Stimulated activated CD8-positive, alpha-beta memory T cell treated with anti-CD3 and anti-CD28 coated beads, Interleukin-4, amount 100 ng/mL, for 1 hour (primary cell): ENCODE measurements around the gene PET100.

Source experiments
- DNase-seq, 2 donors: peaks; one replicate each; pipeline ENCODE4 v3.0.0-alpha.2; 2020; ENCODE audit warnings: low read depth in 2 of 2, low spot score in 1 of 2

Gene PET100

DNA sequence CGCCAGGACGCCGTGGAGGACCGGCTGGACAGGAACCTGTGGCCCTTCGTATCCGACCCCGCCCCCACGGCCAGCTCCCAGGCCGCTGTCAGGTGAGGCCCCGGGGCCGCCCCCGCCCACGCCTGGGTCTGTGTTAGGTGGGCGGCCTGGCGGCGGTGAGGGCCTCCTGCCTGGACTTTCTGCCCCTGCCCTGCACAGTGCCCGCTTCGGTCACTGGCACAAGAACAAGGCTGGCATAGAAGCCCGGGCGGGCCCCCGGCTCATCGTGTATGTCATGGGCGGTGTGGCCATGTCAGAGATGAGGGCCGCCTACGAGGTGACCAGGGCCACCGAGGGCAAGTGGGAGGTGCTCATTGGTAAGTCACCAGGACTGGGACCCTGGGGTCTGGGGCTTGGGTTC lies 17.6 kb downstream of the PET100 start:
- no peak for DNase-seq

DNA sequence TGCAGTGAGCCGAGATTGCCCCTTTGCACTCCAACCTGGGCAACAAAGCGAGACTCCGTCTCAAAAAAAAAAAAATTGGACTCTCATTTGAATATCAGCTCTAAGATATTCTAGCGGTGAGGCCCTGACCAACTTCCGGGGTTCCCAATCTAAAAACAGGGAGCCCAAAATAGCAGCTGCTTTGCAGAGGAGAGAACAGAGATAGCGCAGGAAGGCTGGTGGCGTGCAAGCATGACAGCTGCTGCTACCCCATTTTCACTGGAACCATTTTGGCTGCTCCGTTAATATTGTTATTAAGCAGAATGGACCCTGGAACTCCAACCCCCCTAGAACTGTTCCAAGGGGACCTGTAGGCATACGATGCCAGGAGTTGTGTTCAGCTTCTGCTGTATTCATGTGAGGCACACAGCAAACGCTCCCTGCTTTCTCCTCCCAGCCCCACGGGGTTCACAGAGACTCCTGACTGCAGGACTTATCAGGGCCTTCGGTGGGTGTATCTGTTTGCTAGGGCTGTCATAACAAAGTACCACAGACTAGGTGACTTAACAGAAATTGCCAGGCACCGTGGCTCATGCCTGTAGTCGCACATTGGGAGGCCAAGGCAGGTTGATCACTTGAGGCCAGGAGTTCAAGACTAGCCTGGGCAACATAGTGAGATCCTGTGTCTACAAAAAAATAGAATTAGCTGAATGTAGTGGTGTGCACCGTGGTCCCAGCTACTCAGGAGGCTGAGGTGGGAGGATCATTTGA lies 18.8 kb downstream of the PET100 start:
- DNase-seq, result no peak

DNA sequence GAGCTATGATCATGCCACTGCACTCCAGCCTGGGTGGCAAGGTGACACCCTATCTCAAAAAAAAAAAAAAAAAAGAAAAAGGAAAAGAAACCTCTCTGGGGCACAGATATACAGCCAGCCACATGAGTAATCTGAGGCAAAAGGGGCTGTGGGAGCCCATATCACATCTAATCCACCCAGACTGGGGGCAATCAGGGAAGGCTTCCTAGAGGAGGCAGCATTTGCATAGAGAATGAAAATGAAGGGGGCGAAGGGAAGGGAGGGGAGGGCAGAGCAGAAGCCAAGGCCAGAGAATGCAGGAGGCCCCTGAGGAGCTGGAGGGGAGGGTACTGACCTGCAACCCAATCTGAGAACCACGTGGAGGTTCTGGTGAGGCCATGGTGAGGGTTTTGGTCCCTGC lies 20.6 kb downstream of the PET100 start:
- no peak for DNase-seq

DNA sequence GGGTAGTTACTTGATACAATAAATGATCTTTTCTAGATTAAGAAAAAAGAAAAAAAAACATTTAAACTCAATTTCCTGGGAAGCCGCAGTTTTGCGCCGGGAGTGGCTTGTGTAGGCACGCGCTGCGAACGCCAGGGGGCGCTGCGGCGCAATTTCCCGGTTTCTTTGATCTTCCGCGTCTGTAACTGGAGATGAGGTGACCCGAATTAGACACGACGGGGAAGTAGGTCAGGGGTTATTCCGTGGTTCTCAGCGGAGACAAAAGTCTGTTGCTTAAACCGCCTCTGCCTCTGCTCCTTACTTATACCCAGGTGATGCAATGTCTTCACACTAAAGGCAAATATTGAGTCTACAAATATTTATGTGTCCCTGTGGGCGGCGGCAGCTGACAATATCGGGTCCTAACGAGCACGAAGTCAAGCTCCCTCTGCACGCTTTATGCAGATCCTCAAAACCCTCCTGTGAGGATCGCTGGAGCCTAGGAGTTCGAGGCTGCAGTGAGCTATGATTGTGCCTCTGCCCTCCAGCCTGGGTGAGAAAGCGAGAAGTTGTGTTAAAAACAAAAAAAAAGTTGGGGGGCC lies 22.6 kb downstream of the PET100 start:
- peak; percentile 75 to 76 for DNase-seq

DNA sequence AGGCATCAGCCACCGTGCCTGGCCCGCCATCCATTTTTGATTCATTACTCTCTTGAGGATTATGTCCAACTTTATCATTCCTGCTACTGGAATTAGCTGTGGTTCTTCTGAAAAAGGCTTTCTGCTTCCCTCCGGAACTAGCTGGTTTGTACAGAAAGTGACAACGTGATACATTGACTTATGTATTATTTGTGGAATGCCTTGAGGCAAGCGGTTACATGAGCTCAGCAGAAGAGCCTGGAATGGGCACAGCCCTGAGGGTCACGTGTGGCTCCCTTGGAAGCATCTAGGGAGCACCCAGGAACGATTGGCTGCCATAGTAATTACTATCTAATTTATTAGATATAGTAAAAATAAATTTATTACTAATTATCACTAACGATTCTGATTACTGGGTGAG lies 24.8 kb downstream of the PET100 start:
- DNase-seq, result no peak

DNA sequence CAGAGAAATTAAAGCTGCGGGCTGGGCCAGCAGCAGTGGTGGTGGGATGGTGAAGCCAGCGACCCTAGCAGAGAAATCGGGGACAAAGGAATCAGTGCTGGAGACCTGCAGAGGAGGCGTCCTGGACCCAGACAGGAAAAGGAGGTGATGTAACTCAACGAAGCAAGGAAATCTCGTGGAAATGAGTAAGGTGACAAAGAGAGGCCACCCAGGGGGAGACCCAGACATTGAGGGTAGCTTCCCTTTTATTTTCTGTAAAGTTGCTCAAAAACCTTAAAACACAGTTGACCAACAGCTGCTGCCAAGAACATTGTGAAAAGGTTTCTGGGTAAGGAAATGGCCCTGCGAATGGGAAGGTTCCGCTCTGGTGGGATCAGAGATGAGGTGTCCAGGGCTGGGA lies 26.0 kb downstream of the PET100 start:
- DNase-seq, result no peak

DNA sequence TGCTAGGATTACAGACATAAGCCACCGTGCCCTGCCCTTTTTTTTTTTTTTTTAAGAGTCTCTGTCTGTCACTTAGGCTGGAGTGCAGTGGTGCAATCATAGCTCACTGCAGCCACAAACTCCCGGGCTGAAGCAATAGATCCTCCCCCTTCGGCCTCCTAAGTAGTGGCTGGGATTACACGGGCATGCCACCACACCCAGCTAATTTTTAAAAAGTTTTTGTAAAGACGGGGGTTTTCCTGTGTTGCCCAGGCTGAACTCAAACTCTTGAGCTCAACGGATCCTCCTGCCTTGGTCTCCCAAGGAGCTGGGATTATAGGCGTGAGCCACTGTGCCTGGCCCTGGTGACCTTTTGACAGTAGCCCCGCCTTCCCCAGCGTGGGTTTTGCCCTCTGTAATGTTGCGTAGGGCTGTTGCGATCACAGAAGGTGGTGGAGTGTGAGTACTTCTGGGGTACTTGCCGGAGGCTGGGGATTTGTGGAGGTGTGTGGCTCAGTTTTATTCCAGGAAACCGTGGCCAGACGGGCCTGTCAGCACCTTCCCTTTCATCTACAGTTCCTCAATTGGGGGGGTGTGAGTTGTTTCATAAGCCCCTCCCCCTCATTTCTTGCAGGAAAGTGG lies 27.6 kb downstream of the PET100 start:
- no peak for DNase-seq

DNA sequence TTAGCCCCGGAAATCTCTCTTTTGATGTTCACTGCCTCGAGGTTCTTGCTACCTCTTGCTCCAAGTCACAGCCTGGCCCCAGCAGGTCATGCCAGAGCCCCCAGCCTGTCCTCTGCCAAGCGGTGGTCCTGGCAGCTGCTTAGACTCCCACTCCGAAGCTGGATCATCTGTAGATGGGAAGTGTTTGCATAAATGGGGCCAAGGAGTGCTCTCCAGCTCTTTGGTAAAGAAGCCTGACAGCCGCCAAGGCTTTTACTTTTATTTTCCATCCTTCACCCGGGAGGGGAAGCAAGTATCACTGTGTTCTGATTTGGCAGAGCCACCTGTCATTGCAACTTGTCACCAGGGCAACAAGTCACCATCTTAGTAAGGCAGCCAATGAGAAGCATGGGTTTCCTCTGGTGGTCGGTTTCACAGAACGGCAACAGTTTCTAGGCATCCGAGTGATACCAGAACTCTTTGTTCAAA lies 28.7 kb downstream of the PET100 start:
- no peak for DNase-seq

DNA sequence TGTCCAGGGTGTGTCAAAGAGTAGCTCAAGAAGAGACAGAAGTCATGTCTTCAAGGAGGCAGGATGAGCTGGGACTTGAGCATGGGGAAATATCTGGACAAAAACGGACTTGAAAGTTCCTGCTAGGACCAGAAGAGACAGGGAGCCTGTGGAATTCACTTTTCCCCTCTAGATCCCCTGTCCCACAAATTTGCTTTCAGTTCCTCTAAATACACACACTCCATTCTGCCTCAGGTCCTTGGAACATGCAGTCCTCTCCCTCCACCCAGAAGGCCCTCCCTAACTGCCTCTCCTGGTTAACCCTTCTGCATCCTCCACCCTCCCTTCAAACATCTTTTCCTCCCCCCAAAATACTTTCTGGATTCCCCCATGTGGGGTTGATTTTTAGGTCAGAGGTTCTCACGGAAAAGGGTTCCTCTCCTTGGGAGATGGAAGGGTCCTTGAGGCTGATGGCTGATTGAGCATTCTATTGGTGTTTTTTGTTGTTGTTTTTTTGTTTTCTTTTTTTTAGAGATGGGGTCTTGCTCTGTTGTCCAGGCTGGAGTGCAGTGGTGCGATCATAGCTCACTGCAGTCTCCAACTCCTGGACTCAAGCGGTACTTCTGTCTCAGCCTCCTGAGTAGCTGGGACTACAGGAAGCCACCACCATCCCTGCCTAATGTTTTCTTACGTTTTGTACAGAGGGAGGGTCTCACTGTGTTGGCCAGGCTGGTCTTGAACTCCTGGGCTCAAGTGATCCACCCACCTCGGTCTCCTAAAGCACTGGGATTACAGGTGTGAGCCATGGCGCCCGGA lies 32.3 kb downstream of the PET100 start:
- no peak for DNase-seq

DNA sequence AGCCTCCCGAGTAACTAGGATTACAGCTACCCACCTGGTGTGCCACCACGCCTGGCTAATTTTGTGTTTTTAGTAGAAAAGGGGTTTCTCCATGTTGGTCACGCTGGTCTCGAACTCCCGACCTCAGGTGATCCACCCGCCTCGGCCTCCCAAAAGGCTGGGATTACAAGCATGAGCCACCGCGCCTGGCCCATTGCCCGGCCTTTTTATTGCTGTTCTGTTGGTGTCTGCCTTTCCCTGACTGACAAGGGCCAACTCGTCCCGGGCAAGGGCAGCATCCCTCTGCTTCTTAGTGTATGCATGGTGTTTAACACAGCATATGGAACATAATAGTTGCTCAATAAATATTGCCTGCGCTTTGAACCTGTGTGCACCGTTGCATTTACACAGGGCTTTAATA lies 33.1 kb downstream of the PET100 start:
- DNase-seq, result no peak

DNA sequence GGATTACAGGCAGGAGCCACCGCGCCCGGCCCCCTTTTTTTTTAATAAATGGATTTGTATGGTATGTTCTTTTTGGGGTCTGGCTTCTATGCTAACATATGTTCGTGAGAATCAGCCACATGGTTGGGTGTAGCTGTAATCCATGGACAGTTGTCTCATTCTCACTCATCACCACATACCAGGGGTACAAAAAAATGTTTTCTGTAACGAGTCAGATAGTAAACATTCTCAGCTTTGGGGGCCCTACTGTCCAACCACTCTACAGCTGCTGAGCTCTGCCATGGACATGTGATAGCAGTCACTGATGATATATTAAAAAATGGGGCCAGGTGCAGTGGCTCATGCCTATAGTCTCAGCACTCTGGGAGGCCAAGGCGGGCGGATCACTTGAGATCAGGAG lies 34.1 kb downstream of the PET100 start:
- no peak for DNase-seq

DNA sequence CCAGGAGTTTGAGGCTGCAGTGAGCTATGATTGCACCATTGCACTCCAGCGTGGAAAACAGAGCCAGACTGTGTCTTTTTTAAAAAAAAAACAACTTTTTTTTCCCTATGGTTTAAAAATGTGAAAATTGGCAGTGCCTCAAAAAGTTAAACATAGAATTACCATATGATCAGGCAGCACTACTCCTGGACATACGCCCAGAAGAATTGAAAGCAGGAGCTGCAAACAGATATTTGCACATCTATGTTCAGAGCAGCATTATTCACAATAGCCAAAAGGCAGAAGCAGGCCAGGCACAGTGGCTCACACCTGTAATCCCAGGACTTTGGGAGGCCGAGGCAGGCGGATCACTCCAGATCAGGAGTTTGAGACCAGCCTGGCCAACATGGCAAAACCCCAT lies 35.5 kb downstream of the PET100 start:
- no peak for DNase-seq

DNA sequence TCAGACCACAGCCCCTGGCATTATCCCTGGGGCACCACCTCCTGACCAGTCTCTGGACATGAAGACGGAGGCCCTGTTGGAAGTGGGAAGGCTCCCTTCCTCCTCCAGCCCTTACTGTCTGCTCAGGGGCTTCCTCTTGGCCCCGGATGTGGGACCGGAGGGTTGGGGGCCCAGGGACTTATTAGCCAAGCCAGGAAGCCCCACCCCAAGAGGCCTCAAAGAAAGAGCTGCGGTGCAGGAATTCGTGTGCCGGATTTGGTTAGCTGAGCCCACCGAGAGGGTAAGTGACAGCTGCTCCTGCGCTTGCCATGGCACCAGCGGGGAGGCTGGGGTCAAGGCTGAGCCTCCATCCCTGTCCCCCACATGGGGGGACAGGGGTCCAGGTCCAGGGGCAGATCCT lies 39.2 kb downstream of the PET100 start, which contains the start of gene RETN:
RETN (plus strand) TSS at position 208 of the 400 bp plus-strand sequence. CDS start 278 bp downstream, outside the sequence.
- DNase-seq, result no peak

DNA sequence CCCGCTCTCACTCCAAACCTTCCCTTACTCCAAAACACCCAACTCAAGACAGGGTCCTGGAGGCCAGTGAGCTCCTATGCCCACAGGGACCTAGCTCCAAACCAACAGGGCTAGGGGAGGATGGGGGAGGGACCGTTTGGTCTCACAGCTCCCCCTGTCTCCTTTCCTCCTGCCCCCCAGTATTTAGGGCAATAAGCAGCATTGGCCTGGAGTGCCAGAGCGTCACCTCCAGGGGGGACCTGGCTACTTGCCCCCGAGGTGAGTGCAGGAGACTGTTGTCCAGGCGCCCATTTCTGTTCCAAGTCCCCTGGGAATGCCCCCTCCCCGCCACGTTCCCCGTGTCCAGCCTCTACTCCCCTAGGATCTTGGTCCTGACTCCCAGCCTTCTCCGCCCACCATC lies 40.0 kb downstream of the PET100 start:
- DNase-seq, result no peak

DNA sequence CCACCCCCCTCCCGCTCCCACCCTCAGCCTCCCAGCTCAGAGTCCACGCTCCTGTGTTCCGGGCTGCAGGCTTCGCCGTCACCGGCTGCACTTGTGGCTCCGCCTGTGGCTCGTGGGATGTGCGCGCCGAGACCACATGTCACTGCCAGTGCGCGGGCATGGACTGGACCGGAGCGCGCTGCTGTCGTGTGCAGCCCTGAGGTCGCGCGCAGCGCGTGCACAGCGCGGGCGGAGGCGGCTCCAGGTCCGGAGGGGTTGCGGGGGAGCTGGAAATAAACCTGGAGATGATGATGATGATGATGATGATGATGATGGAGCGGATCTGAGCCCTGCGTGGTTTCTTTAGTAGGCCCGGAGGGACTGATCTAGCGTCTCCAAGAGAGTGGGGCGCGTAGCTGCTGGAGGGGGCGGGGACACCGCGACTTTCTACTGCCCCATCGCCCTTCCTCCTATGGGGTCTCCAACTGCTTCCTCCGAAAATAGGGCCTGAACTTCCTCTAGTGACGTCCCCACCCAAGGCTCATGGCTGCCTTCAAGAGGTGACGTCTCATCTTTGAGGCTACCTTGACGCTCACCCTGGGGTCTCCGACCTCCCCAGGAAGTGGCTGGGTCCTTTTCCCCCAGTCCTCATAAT lies 40.7 kb downstream of the PET100 start:
- no peak for DNase-seq

DNA sequence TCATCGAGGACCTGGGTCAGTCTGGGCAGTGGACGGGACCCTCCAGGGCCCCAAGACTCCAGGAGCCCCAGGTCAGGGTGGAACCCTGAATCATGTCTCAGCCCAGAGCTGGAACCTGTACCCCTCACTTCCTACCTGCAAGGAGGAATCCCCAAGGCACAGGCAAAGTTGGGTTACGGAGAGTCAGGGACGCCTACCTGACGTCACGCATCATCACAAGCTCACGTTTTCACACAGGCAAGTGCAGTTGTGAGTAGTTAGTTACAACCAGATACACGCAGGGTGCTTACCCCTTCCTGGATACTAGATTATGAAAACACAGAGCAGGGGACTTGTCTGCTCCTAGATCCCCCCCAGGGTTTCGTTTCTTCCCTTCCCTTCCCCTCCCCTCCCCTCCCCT lies 41.2 kb downstream of the PET100 start:
- no peak for DNase-seq

DNA sequence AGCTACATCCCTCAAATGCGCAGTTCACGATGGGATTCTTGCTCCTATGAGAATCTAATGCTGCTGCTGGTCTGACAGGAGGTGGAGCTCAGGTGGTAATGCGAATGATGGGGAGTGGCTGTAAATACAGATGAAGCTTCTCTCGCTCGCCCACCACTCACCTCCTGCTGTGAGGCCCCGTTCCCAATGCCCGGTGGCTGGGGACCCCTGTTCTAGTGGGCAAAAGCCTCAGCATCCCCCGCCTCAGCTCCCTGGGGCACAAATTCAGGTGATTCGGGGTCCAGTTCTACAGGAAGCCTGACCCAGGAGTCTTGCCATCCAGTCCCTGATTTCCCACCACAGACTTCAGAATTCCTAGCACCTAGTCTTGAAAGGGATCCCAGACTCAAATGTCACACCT lies 42.9 kb downstream of the PET100 start:
- no peak for DNase-seq

DNA sequence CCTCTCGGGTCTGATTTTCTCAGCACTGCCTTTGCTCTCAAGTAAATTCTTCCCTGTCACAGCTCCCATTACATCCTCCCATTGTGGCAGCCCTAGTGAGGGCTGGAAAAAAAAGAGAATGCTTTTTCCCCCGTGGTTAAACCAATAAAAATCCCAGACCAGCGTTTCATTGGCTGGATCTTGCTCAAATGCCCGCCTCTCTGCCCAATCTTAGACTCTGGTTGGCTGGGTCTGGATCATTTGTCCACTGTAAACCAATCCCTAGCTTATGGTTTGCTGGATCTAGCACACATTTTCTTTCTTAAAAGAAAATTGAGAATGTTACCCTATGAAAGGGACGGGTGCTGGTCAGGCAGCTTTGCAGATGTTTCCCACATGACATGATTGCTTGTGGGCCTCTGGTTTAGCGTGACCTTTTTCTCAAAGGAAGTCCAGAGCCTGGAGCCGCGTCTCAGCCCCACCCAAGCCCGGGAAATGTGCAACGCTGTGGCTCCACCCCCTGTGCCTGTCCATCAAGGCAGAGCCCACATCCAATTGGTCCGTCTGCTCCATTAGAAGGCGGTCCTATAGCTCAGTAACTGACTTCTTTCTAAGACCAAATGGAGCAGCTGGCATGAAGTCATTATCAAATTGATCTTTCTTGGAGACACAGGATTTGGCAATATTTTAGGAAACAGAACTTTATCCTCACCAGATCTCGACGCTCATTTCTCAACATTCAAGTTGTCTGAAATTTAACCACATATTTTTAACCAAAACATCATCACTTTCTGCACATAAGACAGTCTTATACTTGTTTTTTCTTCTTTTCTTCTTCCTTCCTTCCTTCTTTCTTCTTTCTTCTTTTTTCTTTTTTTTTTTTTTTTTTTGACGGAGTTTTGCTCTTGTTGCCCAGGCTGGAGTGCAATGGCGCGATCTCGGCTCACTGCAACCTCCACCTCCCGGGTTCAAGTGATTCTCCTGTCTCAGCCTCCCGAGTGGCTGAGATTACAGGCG lies 44.7 kb downstream of the PET100 start:
- DNase-seq, result no peak

DNA sequence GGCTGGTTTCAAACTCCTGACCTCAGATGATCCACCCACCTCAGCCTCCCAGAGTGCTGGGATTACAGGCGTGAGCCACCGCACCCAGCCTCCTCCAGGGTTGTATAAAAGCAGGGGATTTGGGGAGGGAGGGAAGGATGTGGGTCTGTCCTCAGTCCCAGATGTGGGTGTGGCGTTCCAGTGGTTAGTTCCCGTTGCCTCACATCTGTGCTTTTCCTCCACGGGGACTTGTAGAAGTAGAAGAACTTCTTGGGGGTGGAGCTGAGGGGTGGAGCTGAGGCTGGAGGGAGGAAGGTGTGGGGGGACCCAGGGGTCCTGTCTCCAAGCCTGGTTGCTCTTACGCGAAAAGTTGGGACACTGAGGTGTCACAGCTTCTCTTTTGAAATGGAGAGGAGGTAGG lies 46.8 kb downstream of the PET100 start:
- no peak for DNase-seq

DNA sequence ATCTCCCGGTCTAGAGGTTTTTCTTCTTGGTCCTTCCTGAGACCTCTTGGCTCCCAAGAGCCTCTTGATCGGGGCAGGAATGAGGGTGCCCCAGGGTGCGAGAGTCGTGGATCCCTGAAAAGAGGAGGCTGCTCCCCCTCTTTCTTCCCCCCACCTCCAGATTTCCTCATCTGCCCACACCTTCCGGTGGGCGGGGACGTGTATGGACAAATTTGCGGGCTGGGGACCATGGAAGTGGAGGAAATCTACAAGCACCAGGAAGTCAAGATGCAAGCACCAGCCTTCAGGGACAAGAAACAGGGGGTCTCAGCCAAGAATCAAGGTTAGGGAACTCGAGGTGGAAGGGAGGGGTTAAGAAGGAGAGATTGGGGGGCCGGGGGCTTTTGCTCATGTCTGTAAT lies 47.3 kb downstream of the PET100 start, which contains the start of gene MCEMP1:
MCEMP1 (plus strand) TSS at position 237 of the 400 bp plus-strand sequence; CDS start at position 268, 31 bp downstream.
- DNase-seq, result no peak
